Measurements from ENCODE around the gene C22orf23. TPM values are rescaled to one million over a fixed set of nuclear protein-coding genes. Genes with fewer than 3 reads are reported as not detected.

The C22orf23 gene
- 0.10 and 0.98 TPM in 2 replicates for total RNA-seq

DNA sequence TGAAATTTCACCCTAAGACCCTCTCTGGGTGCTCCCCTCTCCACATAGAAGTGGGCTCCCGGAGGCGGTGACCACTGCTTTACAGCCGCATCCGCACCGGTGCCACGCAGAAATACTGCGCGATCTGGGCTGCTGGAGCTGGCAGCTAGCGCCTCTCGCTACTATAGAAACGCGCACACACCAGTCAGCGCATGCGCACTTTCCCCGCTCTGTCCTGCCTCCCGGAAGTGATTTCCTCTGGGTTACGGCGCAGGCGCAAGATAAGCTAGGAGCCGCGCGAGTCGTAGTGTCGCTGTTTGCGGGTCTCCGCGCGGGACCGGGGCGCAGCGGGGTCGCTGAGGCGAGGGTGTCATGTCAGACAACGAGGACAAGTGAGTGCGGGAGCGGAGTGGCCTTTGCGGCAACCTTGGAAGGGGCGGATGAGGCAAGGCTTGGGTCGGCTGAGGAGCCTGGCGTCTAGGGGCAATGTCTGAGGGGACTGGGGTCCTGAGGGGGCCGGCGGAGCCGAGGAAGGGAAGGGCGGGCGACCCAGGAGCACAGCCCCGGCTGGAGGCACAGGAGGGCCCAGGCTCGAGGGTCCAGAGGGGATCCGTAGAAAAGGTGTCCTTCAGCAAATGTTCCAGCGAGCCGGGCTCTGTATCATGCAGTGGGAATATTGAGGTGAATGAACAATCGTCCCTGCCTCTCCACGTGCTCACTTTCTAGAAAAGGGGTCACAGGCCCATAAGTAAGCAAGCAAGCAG lies at the start of gene C22orf23, which contains the start of gene POLR2F:
TSS of gene C22orf23 (minus strand) at position 165 of the 743 bp plus-strand sequence. CDS start 452 bp downstream, outside the sequence.
TSS of gene POLR2F (plus strand) at position 263 of the 743 bp plus-strand sequence. CDS start at position 352, 89 bp downstream.

DNA sequence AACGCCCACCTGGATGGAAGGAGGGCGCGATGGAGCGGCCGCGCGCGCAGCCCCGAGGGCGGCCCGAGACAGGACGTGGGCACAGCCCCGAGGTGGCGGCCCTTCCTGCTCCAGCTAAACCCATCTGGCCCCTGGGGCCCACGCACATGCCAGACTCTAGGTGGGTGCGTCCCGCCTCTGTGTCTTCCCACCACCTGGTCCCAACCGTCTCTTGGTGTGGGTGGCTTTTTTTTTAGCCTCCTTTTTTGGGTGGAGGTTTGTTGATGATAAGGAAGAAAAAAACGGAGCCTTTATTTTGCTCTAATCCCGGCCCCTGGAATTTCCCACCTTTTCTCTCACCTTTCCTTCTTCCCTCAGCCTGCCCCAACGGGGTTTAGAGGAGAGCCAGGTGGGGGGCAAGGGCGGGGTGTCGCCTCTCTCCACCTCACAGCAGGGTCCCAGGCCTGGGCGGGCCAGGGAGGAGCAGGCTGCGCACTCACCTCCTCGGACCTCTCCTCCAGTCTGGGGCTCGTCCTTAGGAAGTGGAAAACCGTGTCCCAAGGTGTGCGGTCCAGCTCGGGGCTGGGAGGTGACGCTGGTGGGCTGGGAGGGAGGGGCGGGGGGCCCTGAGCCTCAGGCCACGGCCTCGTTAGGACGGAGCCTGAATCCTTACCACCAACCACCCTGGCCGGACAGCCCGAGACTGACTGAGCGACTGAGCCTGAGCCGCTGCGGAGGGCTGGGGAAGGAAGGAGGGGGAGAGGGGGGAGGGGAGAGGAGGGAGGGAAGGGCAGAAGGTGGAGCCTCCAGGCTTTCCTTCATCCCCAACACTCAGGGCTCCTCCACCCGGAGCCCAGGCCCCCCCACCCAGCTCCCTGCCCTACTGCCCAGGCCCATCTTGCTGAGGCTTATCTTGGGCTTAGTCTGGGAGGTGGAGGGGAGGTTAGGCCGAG lies 30.7 kb upstream of the C22orf23 start, which contains the start of gene SOX10:
TSS of gene SOX10 (minus strand) at position 696 of the 932 bp plus-strand sequence. CDS start 771 bp downstream, outside the sequence.

GRCh38 chr22:37905534-37906363 lies 47.7 kb downstream of the C22orf23 start, which contains the start of gene MICALL1:
TSS of gene MICALL1 (plus strand) at chr22:37906297. CDS start at chr22:37906423, 126 bp downstream.

Other genes with a start within 250 kb of the C22orf23 start
- gene GCAT, start 145.7 kb downstream of the C22orf23 start, total RNA-seq: 26.1 and 28.8 TPM in 2 replicates
- 0.33 TPM in 1 of 2 replicates, not detected in the other for gene GALR3, start 130.2 kb downstream of the C22orf23 start, total RNA-seq
- gene ANKRD54, start 109.3 kb downstream of the C22orf23 start, total RNA-seq: 39.2 and 40.9 TPM in 2 replicates
- gene EIF3L, start 104.2 kb downstream of the C22orf23 start, total RNA-seq: 407 and 430 TPM in 2 replicates
- 55.5 and 59.1 TPM in 2 replicates for gene MICALL1, start 47.3 kb downstream of the C22orf23 start, total RNA-seq
- 21.6 and 31.7 TPM in 2 replicates for gene POLR2F, start 98 bp upstream of the C22orf23 start, total RNA-seq
- gene SOX10, start 31.0 kb upstream of the C22orf23 start, total RNA-seq: not detected in 2 replicates
- 10.1 and 13.4 TPM in 2 replicates for gene PICK1, start 103.8 kb upstream of the C22orf23 start, total RNA-seq
- gene SLC16A8, start 130.6 kb upstream of the C22orf23 start, total RNA-seq: not detected in 2 replicates
- 0.29 and 0.33 TPM in 2 replicates for gene BAIAP2L2, start 157.1 kb upstream of the C22orf23 start, total RNA-seq
- gene PLA2G6, start 228.2 kb upstream of the C22orf23 start, total RNA-seq: 2.9 TPM in 2 replicates
- gene MAFF, start 248.4 kb upstream of the C22orf23 start, total RNA-seq: 63.4 and 69.2 TPM in 2 replicates

Measured in vein endothelial cell (primary cell).